SK-N-SH (cell line): ENCODE data around the gene USP34. TPM values are rescaled to one million over a fixed set of nuclear protein-coding genes. Genes with fewer than 3 reads are reported as not detected.

ENCODE experiments used
- CTCF ChIA-PET: fragments of 300-600, 350-600 bp; formaldehyde crosslinking; extraction: SDS; loops from one replicate; lab custom pipeline; 2021; lab: Yijun Ruan, JAX
- POLR2A ChIA-PET: fragments of 350-600 bp; sonication (Branson Sonifier 250); formaldehyde crosslinking; extraction: SDS; loops from one replicate; lab custom pipeline; 2020; ENCODE audit warnings: antibody characterized with exemption, inconsistent platforms; lab: Yijun Ruan, JAX
- DNase-seq: peaks from one replicate; pipeline ENCODE4 v3.0.0; 2012
- H2AFZ ChIP-seq: fragments of 200-600 bp; sonication (generic); 2 replicates; pipeline ENCODE4 v1.8.1; 2016; ENCODE audit warnings: antibody characterized with exemption, mild to moderate bottlenecking, low read depth
- H3F3A ChIP-seq: fragments of 200-600 bp; sonication (generic); replicated peaks from 2 replicates; pipeline ENCODE3; 2016; ENCODE audit warnings: antibody characterized with exemption, mild to moderate bottlenecking; ENCODE audit not compliant: insufficient read depth
- H3K27ac ChIP-seq, 2 experiments: fragments of 200-500 bp in 1 of 2; fragments of 200-600 bp in 1 of 2; sonication (Bioruptor generic) in 1 of 2; sonication (generic), shearing (Covaris generic) in 1 of 2; 2 replicates each; pipeline versions ENCODE4 v1.5.1 to v1.6.1; 2014 to 2016; ENCODE audit warnings: low read depth in 2 of 2, inconsistent platforms in 1 of 2, low read length in 1 of 2, mild to moderate bottlenecking in 1 of 2, mixed read lengths in 1 of 2
- H3K27me3 ChIP-seq: fragments of 200-600 bp; sonication (generic), shearing (Covaris generic); 2 replicates; pipeline ENCODE4 v1.6.1; 2016; ENCODE audit warnings: mixed run types; ENCODE audit not compliant: insufficient read depth
- H3K36me3 ChIP-seq, 2 experiments: fragments of 200-500 bp in 1 of 2; fragments of 200-600 bp in 1 of 2; sonication (Bioruptor generic) in 1 of 2; sonication (generic) in 1 of 2; replicated peaks in 1 of 2; 2 replicates each; pipeline versions ENCODE3 to v1.5.1; 2014 to 2016; ENCODE audit warnings: low read length in 1 of 2, mild to moderate bottlenecking in 1 of 2; ENCODE audit not compliant: insufficient read depth in 2 of 2, control insufficient read depth in 1 of 2
- H3K4me1 ChIP-seq, 2 experiments: fragments of 200-500 bp in 1 of 2; fragments of 200-600 bp in 1 of 2; sonication (Bioruptor generic) in 1 of 2; sonication (generic), shearing (Covaris generic) in 1 of 2; 2 replicates each; pipeline versions ENCODE4 v1.5.1 to v1.6.1; 2014 to 2016; ENCODE audit warnings: low read depth in 1 of 2, low read length in 1 of 2, mixed run types in 1 of 2; ENCODE audit not compliant: insufficient read depth in 2 of 2, control insufficient read depth in 1 of 2
- H3K4me2 ChIP-seq: fragments of 200-600 bp; sonication (generic), shearing (Covaris generic); 2 replicates; pipeline ENCODE4 v1.6.1; 2017; ENCODE audit warnings: mixed run types
- H3K4me3 ChIP-seq, 2 experiments: fragments of 200-500 bp in 1 of 2; fragments of 200-600 bp in 1 of 2; sonication (Bioruptor generic) in 1 of 2; sonication (generic), shearing (Covaris generic) in 1 of 2; 2 replicates each; pipeline versions ENCODE4 v1.5.1 to v1.8.1; 2014 to 2016; ENCODE audit warnings: low read depth in 2 of 2, inconsistent platforms in 1 of 2, low read length in 1 of 2, mild to moderate bottlenecking in 1 of 2, mixed read lengths in 1 of 2, moderate library complexity in 1 of 2
- H3K79me2 ChIP-seq: fragments of 200-600 bp; sonication (generic); 2 replicates; pipeline ENCODE4 v1.8.1; 2017; ENCODE audit warnings: mild to moderate bottlenecking; ENCODE audit not compliant: insufficient read depth
- H3K9ac ChIP-seq: fragments of 200-600 bp; sonication (generic); 2 replicates; pipeline ENCODE4 v1.6.1; 2017; ENCODE audit warnings: mixed run types
- H3K9me2 ChIP-seq: fragments of 200-600 bp; sonication (generic); 2 replicates; pipeline ENCODE4 v1.6.1; 2017; ENCODE audit warnings: mixed run types
- H3K9me3 ChIP-seq: fragments of 200-600 bp; sonication (generic); 2 replicates; pipeline ENCODE4 v1.6.1; 2017; ENCODE audit warnings: mixed run types, mild to moderate bottlenecking, moderate library complexity
- H4K20me1 ChIP-seq: fragments of 200-600 bp; sonication (generic); 2 replicates; pipeline ENCODE4 v1.6.1; 2017; ENCODE audit warnings: mild to moderate bottlenecking, mixed run types; ENCODE audit not compliant: insufficient read depth
- SMC3 ChIP-seq: IDR thresholded peaks from 2 replicates; pipeline ENCODE4 v1.6.1; 2012; ENCODE audit warnings: low read depth, low read length, improper control_type of control experiment
- TAF1 ChIP-seq: IDR thresholded peaks from 2 replicates; pipeline ENCODE4 v1.6.1; 2012; ENCODE audit warnings: low read depth, mild to moderate bottlenecking, low read length, moderate library complexity, borderline replicate concordance
- USF1 ChIP-seq: IDR thresholded peaks from 2 replicates; pipeline ENCODE4 v1.4.0; 2012; ENCODE audit warnings: low read depth, borderline replicate concordance
- YY1 ChIP-seq: IDR thresholded peaks from 2 replicates; pipeline ENCODE4 v1.4.0; 2012; ENCODE audit warnings: low read depth, mild to moderate bottlenecking
- WGBS: methylation state at CpG from one replicate; pipeline ENCODE4 v1.1.6; 2017; ENCODE audit warnings: low lambda C conversion rate; 5-methylcytosine and 5-hydroxymethylcytosine counted together
- polyA plus RNA-seq, 3 experiments: library from polyadenylated mRNA; depleted of rRNA; stranded (reverse); fragments of >200 nt; gene quantifications; 2 replicates each; pipeline ENCODE4 v1.2.3, GENCODE V29; 2012
- TF ChIP-seq, protein P1 (sequence below): IDR thresholded peaks from 2 replicates; pipeline ENCODE4 v1.6.1; 2012; ENCODE audit warnings: mild to moderate bottlenecking, low read depth, low read length, moderate library complexity
- TF ChIP-seq, protein P2 (sequence below): IDR thresholded peaks from 2 replicates; pipeline ENCODE4 v1.4.0; 2012; ENCODE audit warnings: low read depth
- TF ChIP-seq, protein P3 (sequence below): fragments of 200-600 bp; sonication (generic); IDR thresholded peaks from 2 replicates; pipeline ENCODE4 v1.6.1; 2017; ENCODE audit warnings: antibody characterized with exemption, mild to moderate bottlenecking, moderate library complexity

Gene USP34
- polyA plus RNA-seq, 1 of the 3 experiments (the other 2 are of a cell fraction), result 31.4 TPM

- Histone ChIP-seq H3K9me3 (no peaks in the 10 kb centered on the region), H3K27ac (no peak overlapping the region), H2AFZ (no peak overlapping the region), H3K4me3 (no peak overlapping the region), H3K79me2 (peaks cover 100% of the 10 kb centered on the region), H3K4me2 (no peak overlapping the region), H3K27me3 (no peaks in the 10 kb centered on the region), H3K9ac (no peak overlapping the region), H3K36me3 (peaks cover 0 to 30% of the 10 kb centered on the region in 2 experiments), H3F3A (peaks cover 11% of the 10 kb centered on the region), H3K9me2 (no peaks in the 10 kb centered on the region), H3K4me1 (peaks cover 0 to 3% of the 10 kb centered on the region in 2 experiments; a peak in 1 of 4 replicates), H4K20me1 (peaks cover 75% of the 10 kb centered on the region)
- TF ChIP-seq USF1 (no peak), SMC3 (no peak)
- DNase-seq, result no peak
- CTCF ChIA-PET, result no interaction called here
- WGBS, result 96% methylated on average over 5 of the region's 5 CpGs
- POLR2A ChIA-PET, result no interaction called here
Measured at GRCh38 chr2:61454383-61454782, 16.5 kb downstream of the USP34 start.

DNA sequence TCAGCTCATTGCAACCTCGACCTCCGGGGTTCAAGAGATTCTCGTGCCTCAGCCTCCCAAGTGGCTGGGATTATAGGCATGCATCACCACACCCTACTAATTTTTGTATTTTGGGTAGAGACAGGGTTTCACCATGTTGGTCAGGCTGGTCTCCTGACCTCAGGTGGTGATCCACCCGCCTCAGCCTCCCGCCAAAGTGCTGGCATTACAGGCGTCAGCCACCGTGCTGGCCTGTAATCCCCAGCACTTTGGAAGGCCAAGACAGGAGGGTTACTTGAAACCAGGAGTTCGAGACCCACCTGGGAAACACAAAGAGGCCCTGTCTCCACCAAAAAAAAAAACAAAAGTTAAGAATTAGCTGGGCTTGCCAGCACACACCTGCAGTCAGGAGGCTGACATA, 18.5 kb downstream of the USP34 start:
- CTCF ChIA-PET, result no interaction called here
- Histone ChIP-seq H3F3A (peaks cover 12% of the 10 kb centered on the region), H3K4me2 (no peak overlapping the region), H3K36me3 (peaks cover 0 to 35% of the 10 kb centered on the region in 2 experiments), H2AFZ (no peak overlapping the region), H3K4me3 (no peak overlapping the region), H3K27me3 (no peaks in the 10 kb centered on the region), H3K27ac (no peak overlapping the region), H4K20me1 (peaks cover 85% of the 10 kb centered on the region), H3K9me2 (no peaks in the 10 kb centered on the region), H3K4me1 (no peaks in the 10 kb centered on the region), H3K9me3 (no peaks in the 10 kb centered on the region), H3K9ac (no peak overlapping the region), H3K79me2 (peaks cover 100% of the 10 kb centered on the region)
- POLR2A ChIA-PET, result no interaction called here
- 94% methylated on average over 8 of the region's 8 CpGs for WGBS
- DNase-seq, result no peak
- TF ChIP-seq, protein P1, sequence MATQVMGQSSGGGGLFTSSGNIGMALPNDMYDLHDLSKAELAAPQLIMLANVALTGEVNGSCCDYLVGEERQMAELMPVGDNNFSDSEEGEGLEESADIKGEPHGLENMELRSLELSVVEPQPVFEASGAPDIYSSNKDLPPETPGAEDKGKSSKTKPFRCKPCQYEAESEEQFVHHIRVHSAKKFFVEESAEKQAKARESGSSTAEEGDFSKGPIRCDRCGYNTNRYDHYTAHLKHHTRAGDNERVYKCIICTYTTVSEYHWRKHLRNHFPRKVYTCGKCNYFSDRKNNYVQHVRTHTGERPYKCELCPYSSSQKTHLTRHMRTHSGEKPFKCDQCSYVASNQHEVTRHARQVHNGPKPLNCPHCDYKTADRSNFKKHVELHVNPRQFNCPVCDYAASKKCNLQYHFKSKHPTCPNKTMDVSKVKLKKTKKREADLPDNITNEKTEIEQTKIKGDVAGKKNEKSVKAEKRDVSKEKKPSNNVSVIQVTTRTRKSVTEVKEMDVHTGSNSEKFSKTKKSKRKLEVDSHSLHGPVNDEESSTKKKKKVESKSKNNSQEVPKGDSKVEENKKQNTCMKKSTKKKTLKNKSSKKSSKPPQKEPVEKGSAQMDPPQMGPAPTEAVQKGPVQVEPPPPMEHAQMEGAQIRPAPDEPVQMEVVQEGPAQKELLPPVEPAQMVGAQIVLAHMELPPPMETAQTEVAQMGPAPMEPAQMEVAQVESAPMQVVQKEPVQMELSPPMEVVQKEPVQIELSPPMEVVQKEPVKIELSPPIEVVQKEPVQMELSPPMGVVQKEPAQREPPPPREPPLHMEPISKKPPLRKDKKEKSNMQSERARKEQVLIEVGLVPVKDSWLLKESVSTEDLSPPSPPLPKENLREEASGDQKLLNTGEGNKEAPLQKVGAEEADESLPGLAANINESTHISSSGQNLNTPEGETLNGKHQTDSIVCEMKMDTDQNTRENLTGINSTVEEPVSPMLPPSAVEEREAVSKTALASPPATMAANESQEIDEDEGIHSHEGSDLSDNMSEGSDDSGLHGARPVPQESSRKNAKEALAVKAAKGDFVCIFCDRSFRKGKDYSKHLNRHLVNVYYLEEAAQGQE, result no peak
- TF ChIP-seq, protein P2, sequence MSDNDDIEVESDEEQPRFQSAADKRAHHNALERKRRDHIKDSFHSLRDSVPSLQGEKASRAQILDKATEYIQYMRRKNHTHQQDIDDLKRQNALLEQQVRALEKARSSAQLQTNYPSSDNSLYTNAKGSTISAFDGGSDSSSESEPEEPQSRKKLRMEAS, result no peak
- TF ChIP-seq TAF1, result no peak
- TF ChIP-seq, protein P3, sequence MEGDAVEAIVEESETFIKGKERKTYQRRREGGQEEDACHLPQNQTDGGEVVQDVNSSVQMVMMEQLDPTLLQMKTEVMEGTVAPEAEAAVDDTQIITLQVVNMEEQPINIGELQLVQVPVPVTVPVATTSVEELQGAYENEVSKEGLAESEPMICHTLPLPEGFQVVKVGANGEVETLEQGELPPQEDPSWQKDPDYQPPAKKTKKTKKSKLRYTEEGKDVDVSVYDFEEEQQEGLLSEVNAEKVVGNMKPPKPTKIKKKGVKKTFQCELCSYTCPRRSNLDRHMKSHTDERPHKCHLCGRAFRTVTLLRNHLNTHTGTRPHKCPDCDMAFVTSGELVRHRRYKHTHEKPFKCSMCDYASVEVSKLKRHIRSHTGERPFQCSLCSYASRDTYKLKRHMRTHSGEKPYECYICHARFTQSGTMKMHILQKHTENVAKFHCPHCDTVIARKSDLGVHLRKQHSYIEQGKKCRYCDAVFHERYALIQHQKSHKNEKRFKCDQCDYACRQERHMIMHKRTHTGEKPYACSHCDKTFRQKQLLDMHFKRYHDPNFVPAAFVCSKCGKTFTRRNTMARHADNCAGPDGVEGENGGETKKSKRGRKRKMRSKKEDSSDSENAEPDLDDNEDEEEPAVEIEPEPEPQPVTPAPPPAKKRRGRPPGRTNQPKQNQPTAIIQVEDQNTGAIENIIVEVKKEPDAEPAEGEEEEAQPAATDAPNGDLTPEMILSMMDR, result no peak
- TF ChIP-seq YY1, result no peak
